ENCODE results near the gene STK24. TPM values are rescaled to one million over a fixed set of nuclear protein-coding genes. Genes with fewer than 3 reads are reported as not detected.

STK24 gene
- polyA plus RNA-seq, 1 of the 3 experiments (the other 2 are of a cell fraction), result 30.5 TPM

GRCh38 chr13:98585398-98585754 is 8.5 kb upstream of the STK24 start (continued):
- TF ChIP-seq GABPA (IDR thresholded peaks at IDR 0.05; ENCODE audit: low read depth), result no peak
- TF ChIP-seq SIN3A (IDR thresholded peaks at IDR 0.05; ENCODE audit: borderline replicate concordance, low read depth, low read length), result no peak
- no peak for TF ChIP-seq MAX (IDR thresholded peaks at IDR 0.05; ENCODE audit: low read depth)
- TF ChIP-seq EZH2phosphoT487 (IDR thresholded peaks at IDR 0.05; ENCODE audit: borderline replicate concordance, low read depth), result no peak
- TF ChIP-seq PBX3 (IDR thresholded peaks at IDR 0.05), result no peak

- Histone ChIP-seq H3K79me2 (ENCODE audit: insufficient read depth) (no peaks in the 10 kb centered on the region), H3K4me3 (ENCODE audit: low read depth in 2 of 2, low read length in 1 of 2) (no peak overlapping the region)
- 80% methylated on average over 3 of the region's 4 CpGs for WGBS (ENCODE audit: low lambda C conversion rate)
These were observed 7.9 kb upstream of the STK24 start for GRCh38 chr13:98584668-98585397.

More at GRCh38 chr13:98584668-98585397, 7.9 kb upstream of the STK24 start:
- no peaks in the 10 kb centered on the region for H3K27me3 ChIP-seq (ENCODE audit: insufficient read depth)
- no peaks in the 10 kb centered on the region for H3K36me3 ChIP-seq (replicated peaks in 1 of 2; ENCODE audit: control insufficient read depth in 1 of 2, insufficient read depth in 2 of 2, low read length in 1 of 2)
- H2AFZ ChIP-seq (ENCODE audit: low read depth), result no peak overlapping the region
- H3K9me3 ChIP-seq, result no peaks in the 10 kb centered on the region
- no peaks in the 10 kb centered on the region for H4K20me1 ChIP-seq (ENCODE audit: insufficient read depth)
- no peak overlapping the region for H3K4me2 ChIP-seq
- no peaks in the 10 kb centered on the region for H3K9me2 ChIP-seq
- ChIA-PET CTCF (interaction anchor here (0.6 to 1.5 kb wide), 6 partner anchors 10 to 139 kb away, joined by 3 to 5 read pairs (median 4); no protein-coding TSS in a partner anchor), POLR2A (no interaction called here)
- no peak overlapping the region for H3K9ac ChIP-seq
- H3F3A ChIP-seq (replicated peaks; ENCODE audit: insufficient read depth), result peaks cover 9% of the 10 kb centered on the region
- peaks cover 9 to 16% of the 10 kb centered on the region in 2 experiments; a peak in 3 of 4 replicates for H3K4me1 ChIP-seq (ENCODE audit: control insufficient read depth in 1 of 2, insufficient read depth in 2 of 2, low read depth in 1 of 2, low read length in 1 of 2)
- no peak for DNase-seq
- TF ChIP-seq NRF1 (IDR thresholded peaks at IDR 0.05; ENCODE audit: low read depth, low read length), result no peak
- no peak for TF ChIP-seq FOSL2 (IDR thresholded peaks at IDR 0.05; ENCODE audit: borderline replicate concordance, low read depth)
- no peak for TF ChIP-seq IRF3 (IDR thresholded peaks at IDR 0.05; ENCODE audit: low read depth, low read length)
- no peak for TF ChIP-seq SIN3A (IDR thresholded peaks at IDR 0.05; ENCODE audit: borderline replicate concordance, low read depth, low read length)
- TF ChIP-seq NFIC (IDR thresholded peaks at IDR 0.05; ENCODE audit: borderline replicate concordance), result no peak
- no peak for TF ChIP-seq MEF2A (IDR thresholded peaks at IDR 0.05; ENCODE audit: borderline replicate concordance, low read depth)
- TF ChIP-seq GATA2 (CRISPR knock-in tag; IDR thresholded peaks at IDR 0.05), result no peak
- no peak for TF ChIP-seq CHD2 (IDR thresholded peaks at IDR 0.05; ENCODE audit: low read length, partially characterized antibody)
- no peak for TF ChIP-seq RFX5 (IDR thresholded peaks at IDR 0.05; ENCODE audit: low read length)
- TF ChIP-seq FOXM1 (IDR thresholded peaks at IDR 0.05; ENCODE audit: low read depth), result no peak
- no peak for TF ChIP-seq TAF1 (IDR thresholded peaks at IDR 0.05; ENCODE audit: borderline replicate concordance, low read depth, low read length)
- no peak for TF ChIP-seq TCF12 (IDR thresholded peaks at IDR 0.05)
- TF ChIP-seq PBX3 (IDR thresholded peaks at IDR 0.05), result no peak
- TF ChIP-seq ELF1 (IDR thresholded peaks at IDR 0.05), result no peak
- TF ChIP-seq SMC3 (IDR thresholded peaks at IDR 0.05; ENCODE audit: low read depth, low read length), result no peak
- TF ChIP-seq USF1 (IDR thresholded peaks at IDR 0.05; ENCODE audit: borderline replicate concordance, low read depth), result no peak
- no peak for TF ChIP-seq RCOR1 (IDR thresholded peaks at IDR 0.05; ENCODE audit: low read length)
- TF ChIP-seq MXI1 (IDR thresholded peaks at IDR 0.05; ENCODE audit: low read depth, low read length), result no peak
- no peak overlapping the region for H3K27ac ChIP-seq (ENCODE audit: low read depth in 2 of 2, low read length in 1 of 2)
